Calu3 (cell line): ENCODE results near the gene UBR4. TPM values are rescaled to one million over a fixed set of nuclear protein-coding genes. Genes with fewer than 3 reads are reported as not detected.

Experiments used
- BruUV-seq: library from RNA; stranded (reverse); fragments of 400-500 nt; replicated peaks from 2 replicates; lab custom pipeline; 2021; lab: Mats Ljungman, UMichigan
- CTCF ChIA-PET: fragments of 300-600 bp; sonication (Branson Sonifier 250); formaldehyde crosslinking; loops from one replicate; lab custom pipeline; 2022; ENCODE audit warnings: antibody characterized with exemption; lab: Charles Lee
- DNase-seq: peaks from one replicate; pipeline ENCODE4 v3.0.0; 2022
- H3K27ac Mint-ChIP-seq: one replicate; pipeline ENCODE4 v1.8.0; 2022; ENCODE audit warnings: mixed read lengths; ENCODE audit not compliant: unreplicated experiment
- H3K27me3 Mint-ChIP-seq: one replicate; pipeline ENCODE4 v1.8.0; 2022; ENCODE audit warnings: mixed read lengths; ENCODE audit not compliant: unreplicated experiment
- H3K36me3 Mint-ChIP-seq: one replicate; pipeline ENCODE4 v1.8.0; 2022; ENCODE audit warnings: mild to moderate bottlenecking, moderate library complexity, mixed read lengths; ENCODE audit not compliant: insufficient read depth, unreplicated experiment
- H3K4me1 Mint-ChIP-seq: one replicate; pipeline ENCODE4 v1.8.0; 2022; ENCODE audit warnings: mild to moderate bottlenecking, low read depth, mixed read lengths; ENCODE audit not compliant: unreplicated experiment
- H3K4me3 Mint-ChIP-seq: one replicate; pipeline ENCODE4 v1.8.0; 2022; ENCODE audit warnings: mild to moderate bottlenecking, low read depth, moderate library complexity, mixed read lengths; ENCODE audit not compliant: unreplicated experiment
- H3K9me3 Mint-ChIP-seq: one replicate; pipeline ENCODE4 v1.8.0; 2022; ENCODE audit warnings: low read depth, mixed read lengths; ENCODE audit not compliant: unreplicated experiment
- CTCF ChIP-seq: fragments of 200-600 bp; IDR thresholded peaks from one replicate; pipeline ENCODE4 v1.8.0; 2022; ENCODE audit warnings: antibody characterized with exemption; ENCODE audit not compliant: unreplicated experiment
- intact Hi-C: fragments of 100-400 bp; cut with micrococcal nuclease; formaldehyde crosslinking; loops from one replicate; pipeline ENCODE4 v1.10.0; 2022; ENCODE audit not compliant: unreplicated experiment
- total RNA-seq: library from RNA; stranded (reverse); gene quantifications from 2 replicates; pipeline ENCODE4 v1.2.3, GENCODE V29; 2022

The UBR4 gene
- total RNA-seq, 1 experiment from 2014 or later = 123 TPM

DNA sequence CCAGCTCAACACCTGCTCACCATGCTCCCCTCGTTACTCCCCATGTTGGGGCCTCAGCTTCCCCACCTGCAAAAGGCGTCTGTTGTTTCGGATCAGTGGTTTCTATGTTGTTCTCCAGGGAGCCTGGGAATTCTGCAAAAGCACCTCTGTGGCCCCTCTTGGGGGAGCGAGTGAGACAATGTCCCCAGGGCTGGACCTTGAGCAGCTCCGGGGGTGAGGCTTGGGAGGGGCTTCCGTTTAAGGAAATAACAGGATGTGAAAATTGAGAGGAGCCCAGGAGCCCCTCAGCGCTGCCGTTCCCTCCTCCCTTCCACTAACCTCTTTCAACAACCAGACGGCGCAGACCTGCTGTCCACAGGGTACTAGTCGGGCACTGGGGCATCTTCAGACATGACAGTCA, 155.1 kb downstream of the UBR4 start:
- no peak for DNase-seq
- no peak for TF ChIP-seq CTCF
- Mint-ChIP-seq H3K36me3 (peaks cover 5% of the 10 kb centered on the region), H3K4me1 (peaks cover 16% of the 10 kb centered on the region), H3K4me3 (no peak overlapping the region), H3K27me3 (no peaks in the 10 kb centered on the region), H3K27ac (no peak overlapping the region), H3K9me3 (no peaks in the 10 kb centered on the region)
- intact Hi-C loops = no loop called here
- CTCF ChIA-PET = no interaction called here
- BruUV-seq = no TSS peak

GRCh38 chr1:19054216-19054615, 155.8 kb downstream of the UBR4 start:
- no peak for DNase-seq
- Mint-ChIP-seq H3K9me3 (no peaks in the 10 kb centered on the region), H3K27ac (no peak overlapping the region), H3K27me3 (no peaks in the 10 kb centered on the region), H3K4me1 (peaks cover 16% of the 10 kb centered on the region), H3K36me3 (peaks cover 5% of the 10 kb centered on the region), H3K4me3 (no peak overlapping the region)
- intact Hi-C loops = no loop called here
- CTCF ChIA-PET = no interaction called here
- BruUV-seq = no TSS peak
- TF ChIP-seq CTCF = no peak

GRCh38 chr1:19053486-19053885, 156.6 kb downstream of the UBR4 start:
- Mint-ChIP-seq H3K4me1 (peaks cover 16% of the 10 kb centered on the region), H3K4me3 (no peak overlapping the region), H3K9me3 (no peaks in the 10 kb centered on the region), H3K27me3 (no peaks in the 10 kb centered on the region), H3K27ac (no peak overlapping the region), H3K36me3 (peaks cover 5% of the 10 kb centered on the region)
- intact Hi-C loops = no loop called here
- CTCF ChIA-PET = interaction anchor here (1.4 kb wide), 1 partner anchor 26 kb away, joined by 5 read pairs; no protein-coding TSS in a partner anchor
- DNase-seq = no peak
- no peak for TF ChIP-seq CTCF
- BruUV-seq = no TSS peak

DNA sequence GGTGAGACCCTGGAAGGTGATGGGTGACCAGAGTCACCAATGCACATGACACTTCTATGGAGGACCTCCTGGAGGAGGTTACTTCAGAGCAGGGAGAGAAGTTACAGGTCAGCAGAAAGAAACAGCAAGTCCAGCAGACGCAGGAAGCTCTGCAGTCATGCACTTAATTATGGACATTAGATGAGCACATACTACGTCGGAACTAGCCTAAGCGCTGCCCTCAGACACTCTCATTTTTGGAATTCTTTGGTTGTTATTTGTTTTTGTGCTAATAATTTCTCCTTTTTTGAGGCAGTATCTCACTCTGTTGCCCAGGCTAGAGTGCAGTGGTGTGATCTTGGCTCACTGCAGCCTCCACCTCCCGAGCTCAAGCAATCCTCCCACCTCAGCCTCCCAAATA, 160.3 kb downstream of the UBR4 start:
- DNase-seq = no peak
- Mint-ChIP-seq H3K27ac (no peak overlapping the region), H3K4me1 (peaks cover 37% of the 10 kb centered on the region), H3K4me3 (no peak overlapping the region), H3K36me3 (peaks cover 5% of the 10 kb centered on the region), H3K27me3 (no peaks in the 10 kb centered on the region), H3K9me3 (no peaks in the 10 kb centered on the region)
- CTCF ChIA-PET = no interaction called here
- intact Hi-C loops = no loop called here
- no TSS peak for BruUV-seq
- TF ChIP-seq CTCF = no peak
